Upper lobe of left lung (tissue), 4 donors: ENCODE results near the gene RANGRF.

Source experiments
- POLR2A ChIP-seq, 4 donors: fragments of 450-650 bp; IDR thresholded peaks; one replicate each; pipeline ENCODE4 v1.5.1; 2016 to 2017; ENCODE audit warnings: antibody characterized with exemption in 4 of 4, mild to moderate bottlenecking in 2 of 4
- TF ChIP-seq, protein P1 (sequence below), 6 experiments: fragments of 450-650 bp in 4 of 6; fragments of 200-600 bp in 2 of 6; sonication (generic) in 2 of 6; IDR thresholded peaks; one replicate each; pipeline ENCODE4 v1.5.1; 2016 to 2019; ENCODE audit warnings: antibody characterized with exemption in 6 of 6

- TF ChIP-seq, protein P1, sequence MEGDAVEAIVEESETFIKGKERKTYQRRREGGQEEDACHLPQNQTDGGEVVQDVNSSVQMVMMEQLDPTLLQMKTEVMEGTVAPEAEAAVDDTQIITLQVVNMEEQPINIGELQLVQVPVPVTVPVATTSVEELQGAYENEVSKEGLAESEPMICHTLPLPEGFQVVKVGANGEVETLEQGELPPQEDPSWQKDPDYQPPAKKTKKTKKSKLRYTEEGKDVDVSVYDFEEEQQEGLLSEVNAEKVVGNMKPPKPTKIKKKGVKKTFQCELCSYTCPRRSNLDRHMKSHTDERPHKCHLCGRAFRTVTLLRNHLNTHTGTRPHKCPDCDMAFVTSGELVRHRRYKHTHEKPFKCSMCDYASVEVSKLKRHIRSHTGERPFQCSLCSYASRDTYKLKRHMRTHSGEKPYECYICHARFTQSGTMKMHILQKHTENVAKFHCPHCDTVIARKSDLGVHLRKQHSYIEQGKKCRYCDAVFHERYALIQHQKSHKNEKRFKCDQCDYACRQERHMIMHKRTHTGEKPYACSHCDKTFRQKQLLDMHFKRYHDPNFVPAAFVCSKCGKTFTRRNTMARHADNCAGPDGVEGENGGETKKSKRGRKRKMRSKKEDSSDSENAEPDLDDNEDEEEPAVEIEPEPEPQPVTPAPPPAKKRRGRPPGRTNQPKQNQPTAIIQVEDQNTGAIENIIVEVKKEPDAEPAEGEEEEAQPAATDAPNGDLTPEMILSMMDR (IDR thresholded peaks at IDR 0.05), result no peak
- no peak for TF ChIP-seq POLR2A (IDR thresholded peaks at IDR 0.05)
Measured at GRCh38 chr17:8249621-8250500, 38.6 kb upstream of the RANGRF start.
